Measurements from ENCODE around the gene C2orf72.

Gene C2orf72

GRCh38 chr2:231041061-231041689 is 3.9 kb downstream of the C2orf72 start:
- no peak for TF ChIP-seq CTCF (IDR thresholded peaks at IDR 0.05; ENCODE audit: insufficient read depth, low read depth, low read length, missing control alignments)
- DNase-seq (ENCODE audit: low read depth): no peak
- H3K4me3 ChIP-seq (ENCODE audit: low read depth, low read length): no peak overlapping the region

- TF ChIP-seq CTCF (IDR thresholded peaks at IDR 0.05; ENCODE audit: insufficient read depth, low read depth, low read length, missing control alignments): no peak
- H3K4me3 ChIP-seq (ENCODE audit: low read depth, low read length): no peak overlapping the region
- no peak for DNase-seq (ENCODE audit: low read depth)
These were observed 6.5 kb downstream of the C2orf72 start for GRCh38 chr2:231043796-231044195.

GRCh38 chr2:231046916-231047273 is 9.6 kb downstream of the C2orf72 start:
- TF ChIP-seq CTCF (IDR thresholded peaks at IDR 0.05; ENCODE audit: insufficient read depth, low read depth, low read length, missing control alignments): no peak
- DNase-seq (ENCODE audit: low read depth): peak; percentile 15
- H3K4me3 ChIP-seq (ENCODE audit: low read depth, low read length): no peak overlapping the region

GRCh38 chr2:231047274-231047922 is 10.1 kb downstream of the C2orf72 start:
- no peak for DNase-seq (ENCODE audit: low read depth)
- H3K4me3 ChIP-seq (ENCODE audit: low read depth, low read length): no peak overlapping the region
- no peak for TF ChIP-seq CTCF (IDR thresholded peaks at IDR 0.05; ENCODE audit: insufficient read depth, low read depth, low read length, missing control alignments)

GRCh38 chr2:231047923-231048915 is 10.9 kb downstream of the C2orf72 start:
- no peak overlapping the region for H3K4me3 ChIP-seq (ENCODE audit: low read depth, low read length)
- TF ChIP-seq CTCF (IDR thresholded peaks at IDR 0.05; ENCODE audit: insufficient read depth, low read depth, low read length, missing control alignments): no peak
- no peak for DNase-seq (ENCODE audit: low read depth)

- TF ChIP-seq CTCF (IDR thresholded peaks at IDR 0.05; ENCODE audit: insufficient read depth, low read depth, low read length, missing control alignments): no peak
- no peak for DNase-seq (ENCODE audit: low read depth)
- H3K4me3 ChIP-seq (ENCODE audit: low read depth, low read length): no peak overlapping the region
These were observed 12.1 kb downstream of the C2orf72 start for GRCh38 chr2:231049286-231050017.

Data from GM12865 (cell line).